Measurements from ENCODE around the gene ANXA3.

ANXA3 gene

DNA sequence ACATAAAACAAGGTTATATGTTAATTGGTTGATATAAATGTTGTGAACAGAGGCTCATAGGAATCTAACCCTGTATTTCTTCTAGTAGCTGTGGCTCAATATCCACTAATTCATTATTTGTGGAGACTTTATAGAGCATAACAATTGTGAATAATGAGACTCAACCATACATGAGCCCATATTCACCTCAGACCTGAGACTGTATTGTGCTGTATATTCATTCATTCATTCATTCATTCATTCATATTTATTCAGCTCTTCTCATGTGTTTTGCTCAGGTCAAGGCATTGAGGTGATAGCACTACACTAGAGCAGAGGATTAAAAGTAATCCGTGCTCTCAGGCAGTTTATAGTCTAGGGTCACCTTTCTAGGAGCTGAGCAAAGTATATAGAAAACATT, 24.5 kb upstream of the ANXA3 start:
- Histone ChIP-seq H3F3A (ENCODE audit: insufficient read depth, low read length) (no peaks in the 10 kb centered on the region), H3K36me3 (replicated peaks; ENCODE audit: insufficient read depth, low read length) (no peaks in the 10 kb centered on the region)
- TF ChIP-seq CTCF (IDR thresholded peaks at IDR 0.05; ENCODE audit: low read length) (no peak), EZH2phosphoT487 (IDR thresholded peaks at IDR 0.05; ENCODE audit: low read length) (no peak), EZH2 (optimal IDR thresholded peaks at IDR 0.05; ENCODE audit: low read depth, low read length) (no peak)

DNA sequence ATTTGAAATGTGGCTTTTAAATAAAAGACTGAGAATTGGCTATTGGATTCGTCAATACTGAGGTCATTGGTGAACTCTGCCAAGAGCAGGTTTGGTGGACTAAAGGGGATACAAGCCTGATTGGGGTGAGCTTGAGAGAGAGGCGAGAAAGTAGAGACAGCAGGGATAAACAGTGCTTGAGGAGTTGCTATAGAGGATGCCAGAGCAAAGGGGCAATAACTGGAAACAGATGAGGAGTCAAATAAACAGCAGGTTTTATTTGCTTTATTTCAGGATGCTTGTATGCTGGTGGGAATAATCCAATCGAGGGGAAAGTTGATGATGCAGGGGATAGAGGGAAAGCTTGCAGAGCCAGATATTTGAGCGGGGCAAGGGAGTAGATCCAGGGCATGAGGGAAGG, 24.0 kb upstream of the ANXA3 start:
- TF ChIP-seq EZH2phosphoT487 (IDR thresholded peaks at IDR 0.05; ENCODE audit: low read length) (no peak), EZH2 (optimal IDR thresholded peaks at IDR 0.05; ENCODE audit: low read depth, low read length) (no peak), CTCF (IDR thresholded peaks at IDR 0.05; ENCODE audit: low read length) (no peak)

More for the DNA sequence above, 24.5 kb upstream of the ANXA3 start:
- no peak overlapping the region for H3K4me3 ChIP-seq (ENCODE audit: low read length)
- H3K27me3 ChIP-seq (replicated peaks; ENCODE audit: insufficient read depth, low read length): no peaks in the 10 kb centered on the region
- no peaks in the 10 kb centered on the region for H3K9me3 ChIP-seq (replicated peaks; ENCODE audit: insufficient read depth, low read length)
- no peak overlapping the region for H3K27ac ChIP-seq (ENCODE audit: low read length)
- no peaks in the 10 kb centered on the region for H3K79me2 ChIP-seq (ENCODE audit: low read length)
- no peak overlapping the region for H2AFZ ChIP-seq (ENCODE audit: low read length)
- no peak overlapping the region for H3K9ac ChIP-seq (ENCODE audit: low read length)
- no peaks in the 10 kb centered on the region for H4K20me1 ChIP-seq (ENCODE audit: insufficient read depth, low read length)
- H3K4me2 ChIP-seq (ENCODE audit: low read depth, low read length): no peak overlapping the region
- no peaks in the 10 kb centered on the region for H3K4me1 ChIP-seq (ENCODE audit: low read length)
- no peak for DNase-seq
- H3K9me2 ChIP-seq (replicated peaks; ENCODE audit: insufficient read depth, low read length): no peaks in the 10 kb centered on the region

GRCh38 chr4:78528327-78528726, 23.2 kb upstream of the ANXA3 start:
- no peak for DNase-seq
- Histone ChIP-seq H2AFZ (ENCODE audit: low read length) (no peak overlapping the region), H3K27me3 (replicated peaks; ENCODE audit: insufficient read depth, low read length) (no peaks in the 10 kb centered on the region), H3K27ac (ENCODE audit: low read length) (no peak overlapping the region), H3K36me3 (replicated peaks; ENCODE audit: insufficient read depth, low read length) (no peaks in the 10 kb centered on the region), H3K79me2 (ENCODE audit: low read length) (no peaks in the 10 kb centered on the region), H4K20me1 (ENCODE audit: insufficient read depth, low read length) (no peaks in the 10 kb centered on the region), H3K9me3 (replicated peaks; ENCODE audit: insufficient read depth, low read length) (no peaks in the 10 kb centered on the region), H3K9me2 (replicated peaks; ENCODE audit: insufficient read depth, low read length) (no peaks in the 10 kb centered on the region), H3K4me3 (ENCODE audit: low read length) (no peak overlapping the region), H3K4me1 (ENCODE audit: low read length) (no peaks in the 10 kb centered on the region), H3K4me2 (ENCODE audit: low read depth, low read length) (no peak overlapping the region), H3K9ac (ENCODE audit: low read length) (no peak overlapping the region), H3F3A (ENCODE audit: insufficient read depth, low read length) (no peaks in the 10 kb centered on the region)
- TF ChIP-seq CTCF (IDR thresholded peaks at IDR 0.05; ENCODE audit: low read length) (no peak), EZH2phosphoT487 (IDR thresholded peaks at IDR 0.05; ENCODE audit: low read length) (no peak), EZH2 (optimal IDR thresholded peaks at IDR 0.05; ENCODE audit: low read depth, low read length) (no peak)

More for the DNA sequence above, 24.0 kb upstream of the ANXA3 start:
- no peak overlapping the region for H3K4me3 ChIP-seq (ENCODE audit: low read length)
- no peaks in the 10 kb centered on the region for H3K27me3 ChIP-seq (replicated peaks; ENCODE audit: insufficient read depth, low read length)
- no peaks in the 10 kb centered on the region for H3K79me2 ChIP-seq (ENCODE audit: low read length)
- H3K9ac ChIP-seq (ENCODE audit: low read length): no peak overlapping the region
- no peak overlapping the region for H3K4me2 ChIP-seq (ENCODE audit: low read depth, low read length)
- H3K9me2 ChIP-seq (replicated peaks; ENCODE audit: insufficient read depth, low read length): no peaks in the 10 kb centered on the region
- no peaks in the 10 kb centered on the region for H4K20me1 ChIP-seq (ENCODE audit: insufficient read depth, low read length)
- H3K4me1 ChIP-seq (ENCODE audit: low read length): no peaks in the 10 kb centered on the region
- H3K9me3 ChIP-seq (replicated peaks; ENCODE audit: insufficient read depth, low read length): no peaks in the 10 kb centered on the region
- no peaks in the 10 kb centered on the region for H3K36me3 ChIP-seq (replicated peaks; ENCODE audit: insufficient read depth, low read length)
- H3K27ac ChIP-seq (ENCODE audit: low read length): no peak overlapping the region
- DNase-seq: no peak
- H2AFZ ChIP-seq (ENCODE audit: low read length): no peak overlapping the region
- H3F3A ChIP-seq (ENCODE audit: insufficient read depth, low read length): no peaks in the 10 kb centered on the region
